B cell (primary cell): ENCODE results near the gene DECR2.
A peak's percentile ranks its signal among the peaks of the same experiment; 100 is the strongest.

Experiments used
- EZH2 ChIP-seq: IDR thresholded peaks from 2 replicates; pipeline ENCODE4 v1.6.1; 2012; ENCODE audit warnings: borderline replicate concordance, low read depth, mild to moderate bottlenecking, moderate library complexity, low read length; ENCODE audit not compliant: insufficient read depth, poor library complexity, severe bottlenecking
- TF ChIP-seq, protein P1 (sequence below): fragments of 200-600 bp; IDR thresholded peaks from one replicate; pipeline ENCODE4 v1.8.0; 2022; ENCODE audit warnings: antibody characterized with exemption, mild to moderate bottlenecking

DNA sequence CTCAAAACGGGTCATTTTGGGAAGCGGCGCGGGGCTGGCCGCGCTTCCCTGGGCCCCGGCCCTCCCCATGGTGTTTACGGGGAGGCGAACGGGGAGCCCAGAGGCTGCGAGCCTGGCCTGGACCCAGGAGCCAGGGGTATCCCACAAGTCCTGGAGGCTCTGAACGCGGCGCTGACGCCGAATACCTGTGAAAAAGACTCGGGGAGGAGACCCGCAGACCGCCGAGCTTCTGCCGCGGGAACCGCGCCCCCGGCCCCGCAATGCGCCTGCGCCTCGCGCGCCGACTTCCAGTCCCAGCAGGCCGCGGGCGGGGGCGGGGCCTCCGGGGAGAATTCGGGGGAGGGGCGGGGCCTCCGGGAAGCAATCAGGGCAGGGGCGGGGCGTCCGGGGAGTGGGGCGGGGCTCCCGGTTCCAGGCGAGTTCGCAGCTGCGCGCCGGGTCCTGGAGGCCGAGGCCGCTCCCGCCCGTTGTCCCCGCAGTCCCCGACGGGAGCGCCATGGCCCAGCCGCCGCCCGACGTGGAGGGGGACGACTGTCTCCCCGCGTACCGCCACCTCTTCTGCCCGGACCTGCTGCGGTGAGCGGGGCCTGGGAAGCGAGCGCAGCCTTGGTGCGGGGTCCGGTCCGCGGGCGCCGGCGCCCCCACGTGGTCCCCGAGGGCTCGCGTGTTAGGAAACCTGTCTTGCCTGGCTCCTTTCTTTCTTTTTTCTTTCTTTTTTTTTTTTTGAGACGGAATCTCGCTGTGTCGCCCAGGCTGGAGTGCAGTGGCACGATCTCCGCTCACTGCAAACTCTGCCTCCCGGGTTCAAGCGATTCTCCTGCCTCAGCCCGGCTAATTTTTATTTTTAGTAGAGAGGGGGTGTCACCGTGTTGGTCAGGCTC, at the start of gene DECR2:
- TF ChIP-seq, protein P1, sequence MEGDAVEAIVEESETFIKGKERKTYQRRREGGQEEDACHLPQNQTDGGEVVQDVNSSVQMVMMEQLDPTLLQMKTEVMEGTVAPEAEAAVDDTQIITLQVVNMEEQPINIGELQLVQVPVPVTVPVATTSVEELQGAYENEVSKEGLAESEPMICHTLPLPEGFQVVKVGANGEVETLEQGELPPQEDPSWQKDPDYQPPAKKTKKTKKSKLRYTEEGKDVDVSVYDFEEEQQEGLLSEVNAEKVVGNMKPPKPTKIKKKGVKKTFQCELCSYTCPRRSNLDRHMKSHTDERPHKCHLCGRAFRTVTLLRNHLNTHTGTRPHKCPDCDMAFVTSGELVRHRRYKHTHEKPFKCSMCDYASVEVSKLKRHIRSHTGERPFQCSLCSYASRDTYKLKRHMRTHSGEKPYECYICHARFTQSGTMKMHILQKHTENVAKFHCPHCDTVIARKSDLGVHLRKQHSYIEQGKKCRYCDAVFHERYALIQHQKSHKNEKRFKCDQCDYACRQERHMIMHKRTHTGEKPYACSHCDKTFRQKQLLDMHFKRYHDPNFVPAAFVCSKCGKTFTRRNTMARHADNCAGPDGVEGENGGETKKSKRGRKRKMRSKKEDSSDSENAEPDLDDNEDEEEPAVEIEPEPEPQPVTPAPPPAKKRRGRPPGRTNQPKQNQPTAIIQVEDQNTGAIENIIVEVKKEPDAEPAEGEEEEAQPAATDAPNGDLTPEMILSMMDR, result peak; percentile 76
- no peak for TF ChIP-seq EZH2
